Coronary artery (tissue), 2 donors: ENCODE measurements around the gene OR1E1.
"Not testable (repeated sequence)": the region's sequence is repeated elsewhere in the genome, so short reads cannot be mapped to it uniquely, and the experiment has no call there.

Source experiments
- DNase-seq: peaks from one replicate; pipeline ENCODE4 v3.0.0-alpha.2; 2017; ENCODE audit warnings: low spot score
- H3K27ac ChIP-seq, 2 donors: fragments of 200-600 bp; sonication (generic); one replicate each; pipeline ENCODE4 v1.5.1; 2016 to 2019
- H3K4me3 ChIP-seq: fragments of 200-600 bp; sonication (generic); 2 replicates; pipeline ENCODE4 v1.5.1; 2016; ENCODE audit warnings: mild to moderate bottlenecking, moderate library complexity
- CTCF ChIP-seq: fragments of 200-600 bp; sonication (generic); IDR thresholded peaks from one replicate; pipeline ENCODE4 v1.5.1; 2019; ENCODE audit warnings: antibody characterized with exemption

OR1E1 gene

GRCh38 chr17:3398310-3398709 is at the start of gene OR1E1:
Gene OR1E1 (minus strand): TSS chr17:3398410. CDS start chr17:3398410, 0 bp downstream.
- Histone ChIP-seq H3K4me3 (no peak within 1 kb of the TSS), H3K27ac (no peak within 1 kb of the TSS)
- TF ChIP-seq CTCF = no peak
- DNase-seq = no peak

DNA sequence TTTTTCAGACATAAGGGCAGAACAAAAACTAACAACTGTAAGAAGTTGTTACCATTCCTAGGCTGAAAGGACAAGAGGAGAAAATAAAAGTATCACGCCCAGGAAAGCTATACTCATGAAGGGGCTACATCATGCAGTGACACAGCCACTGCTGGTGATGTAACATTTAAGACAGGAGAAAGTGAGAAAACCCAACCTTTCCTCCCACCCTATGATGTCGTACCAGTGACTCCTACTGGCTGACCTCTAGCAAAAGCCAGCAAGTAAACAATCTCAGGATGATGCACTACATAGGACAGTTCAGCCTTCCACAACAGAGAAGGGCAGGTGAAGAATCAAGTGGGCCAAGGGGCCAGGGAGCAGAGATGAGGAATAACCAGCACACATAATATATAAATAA is 49.4 kb upstream of the OR1E1 start:
- no peak for DNase-seq
- H3K27ac ChIP-seq = no peak overlapping the region
- H3K4me3 ChIP-seq = no peak overlapping the region
- TF ChIP-seq CTCF = no peak

DNA sequence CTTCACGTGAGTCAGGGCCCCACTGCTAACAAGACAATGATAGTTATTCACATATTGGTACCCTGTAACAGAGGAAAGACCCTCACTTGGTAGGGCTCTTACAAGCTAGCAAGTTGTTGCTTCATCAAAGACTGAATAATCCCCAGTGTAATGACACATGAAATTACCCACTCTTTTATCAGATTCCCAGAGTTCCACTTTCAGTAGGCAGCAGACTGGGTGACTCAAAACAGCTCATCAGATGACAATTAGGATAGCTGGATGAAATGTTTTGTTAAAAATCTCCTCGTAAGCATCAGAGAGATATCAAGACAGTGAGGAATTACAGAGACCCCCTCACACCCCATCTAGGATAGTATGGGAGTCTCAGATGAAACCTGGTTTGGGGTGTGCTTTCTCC is 42.2 kb upstream of the OR1E1 start:
- no peak for TF ChIP-seq CTCF
- Histone ChIP-seq H3K27ac (no peak overlapping the region), H3K4me3 (no peak overlapping the region)
- DNase-seq = no peak

DNA sequence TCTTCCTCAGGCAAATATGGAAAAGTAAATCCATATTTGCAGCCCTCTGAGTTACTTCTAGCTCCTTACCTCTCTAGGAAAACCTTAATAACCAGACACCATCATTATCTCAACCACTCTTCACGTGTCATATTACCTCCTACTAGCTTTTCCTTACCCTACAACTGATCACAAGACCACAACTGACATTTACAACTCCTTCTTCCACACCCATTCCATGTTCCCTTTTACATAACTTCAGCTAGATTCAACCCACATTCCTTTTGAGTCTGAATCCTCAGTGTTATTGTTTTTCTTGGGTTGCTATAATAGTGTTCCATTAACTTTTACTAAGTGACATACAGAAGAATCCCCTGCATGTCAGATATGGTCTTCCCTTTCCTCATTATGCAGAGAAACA is 40.2 kb upstream of the OR1E1 start:
- no peak overlapping the region for H3K4me3 ChIP-seq
- DNase-seq = no peak
- no peak overlapping the region for H3K27ac ChIP-seq
- TF ChIP-seq CTCF = no peak

DNA sequence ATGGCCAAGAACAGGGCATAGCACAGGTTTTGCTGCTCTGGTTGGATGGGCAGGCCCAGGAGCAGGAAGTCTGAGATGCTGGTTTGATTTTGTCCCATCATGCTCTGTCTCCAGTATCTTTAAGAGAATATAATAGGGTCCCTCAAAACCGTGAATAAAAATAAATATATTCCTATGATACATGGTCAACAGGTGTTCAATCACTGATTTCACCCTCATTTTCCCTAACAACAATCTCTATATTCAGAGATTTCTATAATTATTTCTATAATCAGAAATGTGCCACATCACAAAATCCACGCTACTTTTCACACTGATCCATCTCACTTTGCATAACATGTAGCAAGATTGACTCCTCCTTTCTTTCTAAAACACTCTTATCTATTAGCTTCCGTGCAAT is 35.5 kb upstream of the OR1E1 start, which contains the start of gene OR1E2:
Gene OR1E2 (minus strand): TSS at position 101 of the 400 bp plus-strand sequence. CDS start 0 bp downstream, at position 101.
- no peak for TF ChIP-seq CTCF

DNA sequence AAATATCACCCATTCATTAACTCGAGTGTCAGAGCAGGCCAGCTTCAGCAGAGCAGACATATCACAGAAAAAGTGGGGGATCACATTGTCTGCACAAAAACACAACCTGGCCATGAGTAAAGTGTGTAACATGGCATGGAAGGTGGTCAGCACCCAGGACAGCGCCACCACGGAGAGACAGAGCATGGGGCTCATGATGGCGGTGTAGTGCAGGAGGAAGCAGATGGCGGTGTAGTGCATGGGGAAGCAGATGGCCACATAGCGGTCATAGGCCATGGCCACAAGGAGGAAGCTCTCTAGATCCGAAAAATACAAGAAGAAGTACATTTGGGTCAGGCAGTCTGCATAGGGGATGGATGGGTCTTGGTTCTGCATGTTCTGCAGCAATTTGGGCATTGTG is 35.0 kb upstream of the OR1E1 start:
- not testable (repeated sequence) for H3K27ac ChIP-seq, H3K4me3 ChIP-seq, DNase-seq

More for the DNA sequence above, 35.5 kb upstream of the OR1E1 start, which contains the start of gene OR1E2:
- no peak within 1 kb of the TSS for H3K27ac ChIP-seq
- H3K4me3 ChIP-seq = no peak within 1 kb of the TSS
- DNase-seq = no peak

- no peak for TF ChIP-seq CTCF
- Histone ChIP-seq H3K27ac (no peak overlapping the region), H3K4me3 (no peak overlapping the region)
- no peak for DNase-seq
These were observed 20.0 kb upstream of the OR1E1 start for GRCh38 chr17:3418222-3418621.

DNA sequence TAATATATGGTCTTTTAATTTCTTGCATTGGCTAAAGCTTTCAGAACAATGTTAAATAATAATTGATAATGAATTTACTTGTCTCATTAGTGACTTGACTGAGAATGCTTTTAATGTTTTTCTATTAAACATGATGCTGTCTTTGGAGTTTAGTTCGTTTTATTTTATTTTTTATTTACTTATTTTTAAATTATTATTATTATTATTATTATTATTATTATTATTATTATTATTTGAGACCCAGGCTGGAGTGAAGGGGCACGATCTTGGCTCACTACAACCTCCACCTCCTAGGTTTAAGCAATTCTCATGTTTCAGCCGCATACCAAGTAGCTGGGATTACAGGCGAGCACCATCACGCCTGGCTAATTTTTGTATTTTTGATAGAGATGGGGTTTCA is 17.4 kb upstream of the OR1E1 start:
- DNase-seq = no peak
- TF ChIP-seq CTCF = no peak

GRCh38 chr17:3412216-3412615 is 14.0 kb upstream of the OR1E1 start:
- H3K4me3 ChIP-seq, H3K27ac ChIP-seq, DNase-seq: not testable (repeated sequence)

More for the DNA sequence above, 17.4 kb upstream of the OR1E1 start:
- Histone ChIP-seq H3K27ac (no peak overlapping the region), H3K4me3 (no peak overlapping the region)
